ENCODE measurements around the gene FER.

FER gene

DNA sequence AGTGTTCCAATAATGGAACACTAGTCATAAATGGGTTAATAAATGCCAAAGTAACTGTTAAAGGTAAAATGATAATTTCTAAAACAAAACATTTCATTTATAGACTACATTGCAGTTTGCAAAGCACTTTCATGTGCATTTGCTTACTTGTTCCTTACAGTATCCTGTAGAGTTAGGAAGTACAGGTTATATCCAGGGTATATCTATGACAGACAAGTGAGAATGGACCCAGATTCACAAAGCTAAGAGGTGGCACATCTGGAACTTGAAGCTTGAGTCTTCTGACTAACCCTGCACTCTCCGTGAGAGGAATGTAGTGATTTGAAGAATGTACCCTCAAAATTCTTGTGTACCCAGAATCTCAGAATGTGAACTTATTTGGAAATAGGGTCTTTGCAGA lies 121.4 kb downstream of the FER start:
- Histone ChIP-seq H3K27me3 (ENCODE audit: low read length) (no peaks in the 10 kb centered on the region), H3K4me2 (ENCODE audit: low read depth, low read length, poor library complexity, severe bottlenecking) (no peak overlapping the region), H3K36me3 (ENCODE audit: low read length) (no peaks in the 10 kb centered on the region)

DNA sequence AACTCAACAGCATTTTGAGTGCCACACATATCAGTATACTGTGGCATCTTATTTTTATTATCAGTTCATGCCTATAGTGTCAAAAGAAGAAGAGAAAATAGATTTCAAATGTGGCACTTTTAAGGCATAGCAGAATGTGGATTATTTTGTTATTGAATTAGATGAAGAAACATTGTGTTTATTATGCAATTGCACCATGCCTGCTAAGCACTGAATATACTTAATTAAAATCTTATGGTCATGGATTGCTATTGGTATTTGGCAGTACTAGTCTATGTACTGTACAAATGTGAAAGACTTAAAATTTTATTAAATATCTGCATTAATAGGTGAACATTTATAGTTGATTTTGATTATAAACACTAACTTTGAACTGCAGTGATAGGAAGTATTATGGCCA lies 128.8 kb downstream of the FER start:
- H3K9me3 ChIP-seq (ENCODE audit: insufficient read depth, low read length) = no peaks in the 10 kb centered on the region
- no peaks in the 10 kb centered on the region for H3F3A ChIP-seq (ENCODE audit: insufficient read depth)
- no peaks in the 10 kb centered on the region for H3K79me2 ChIP-seq (ENCODE audit: insufficient read depth, low read length)
- H2AFZ ChIP-seq (ENCODE audit: low read depth, low read length, severe bottlenecking) = no peak overlapping the region
- TF ChIP-seq CTCF (IDR thresholded peaks at IDR 0.05; ENCODE audit: insufficient read depth, low read length, poor library complexity, severe bottlenecking) (no peak), EZH2phosphoT487 (conservative IDR thresholded peaks at IDR 0.05; ENCODE audit: low read length) (no peak)
- H4K20me1 ChIP-seq (ENCODE audit: low read depth, low read length) = no peaks in the 10 kb centered on the region
- H3K4me2 ChIP-seq (ENCODE audit: low read depth, low read length, poor library complexity, severe bottlenecking) = no peak overlapping the region
- H3K9me2 ChIP-seq (replicated peaks; ENCODE audit: insufficient read depth, low read length) = no peaks in the 10 kb centered on the region
- H3K27ac ChIP-seq (ENCODE audit: low read depth, low read length) = no peak overlapping the region
- no peaks in the 10 kb centered on the region for H3K27me3 ChIP-seq (ENCODE audit: low read length)
- no peak overlapping the region for H3K9ac ChIP-seq (ENCODE audit: low read length)
- H3K4me3 ChIP-seq (ENCODE audit: insufficient read depth, low read length, poor library complexity, severe bottlenecking) = no peak overlapping the region
- H3K36me3 ChIP-seq (ENCODE audit: low read length) = no peaks in the 10 kb centered on the region

More for the DNA sequence above, 121.4 kb downstream of the FER start:
- Histone ChIP-seq H3K9ac (ENCODE audit: low read length) (no peak overlapping the region), H2AFZ (ENCODE audit: low read depth, low read length, severe bottlenecking) (no peak overlapping the region), H3K27ac (ENCODE audit: low read depth, low read length) (no peak overlapping the region), H3K9me3 (ENCODE audit: insufficient read depth, low read length) (no peaks in the 10 kb centered on the region), H3K4me3 (ENCODE audit: insufficient read depth, low read length, poor library complexity, severe bottlenecking) (no peak overlapping the region), H3K79me2 (ENCODE audit: insufficient read depth, low read length) (no peaks in the 10 kb centered on the region), H4K20me1 (ENCODE audit: low read depth, low read length) (no peaks in the 10 kb centered on the region), H3F3A (ENCODE audit: insufficient read depth) (no peaks in the 10 kb centered on the region), H3K9me2 (replicated peaks; ENCODE audit: insufficient read depth, low read length) (no peaks in the 10 kb centered on the region)
- TF ChIP-seq EZH2phosphoT487 (conservative IDR thresholded peaks at IDR 0.05; ENCODE audit: low read length) = no peak
- TF ChIP-seq CTCF (IDR thresholded peaks at IDR 0.05; ENCODE audit: insufficient read depth, low read length, poor library complexity, severe bottlenecking) = no peak

- Histone ChIP-seq H3K9me3 (ENCODE audit: insufficient read depth, low read length) (no peaks in the 10 kb centered on the region), H3F3A (ENCODE audit: insufficient read depth) (no peaks in the 10 kb centered on the region), H3K27me3 (ENCODE audit: low read length) (no peaks in the 10 kb centered on the region), H2AFZ (ENCODE audit: low read depth, low read length, severe bottlenecking) (no peak overlapping the region), H3K36me3 (ENCODE audit: low read length) (no peaks in the 10 kb centered on the region), H3K79me2 (ENCODE audit: insufficient read depth, low read length) (no peaks in the 10 kb centered on the region), H3K9me2 (replicated peaks; ENCODE audit: insufficient read depth, low read length) (no peaks in the 10 kb centered on the region), H3K27ac (ENCODE audit: low read depth, low read length) (no peak overlapping the region), H3K4me2 (ENCODE audit: low read depth, low read length, poor library complexity, severe bottlenecking) (no peak overlapping the region), H3K4me3 (ENCODE audit: insufficient read depth, low read length, poor library complexity, severe bottlenecking) (no peak overlapping the region), H4K20me1 (ENCODE audit: low read depth, low read length) (no peaks in the 10 kb centered on the region), H3K9ac (ENCODE audit: low read length) (no peak overlapping the region)
- TF ChIP-seq EZH2phosphoT487 (conservative IDR thresholded peaks at IDR 0.05; ENCODE audit: low read length) (no peak), CTCF (IDR thresholded peaks at IDR 0.05; ENCODE audit: insufficient read depth, low read length, poor library complexity, severe bottlenecking) (no peak)
Measured at GRCh38 chr5:108878756-108879155, 131.1 kb downstream of the FER start.

All from SU-DHL-6 (cell line).